ENCODE data around the gene DDX20. TPM values are rescaled to one million over a fixed set of nuclear protein-coding genes. Genes with fewer than 3 reads are reported as not detected.

Gene DDX20
- 9.5 and 13.2 TPM in 2 replicates for total RNA-seq

- H3K4me3 ChIP-seq (ENCODE audit: low read depth, low read length): peak within 1 kb of the TSS; percentile 71
- FAIRE-seq: no peak
- TF ChIP-seq CTCF (IDR thresholded peaks at IDR 0.05; ENCODE audit: insufficient read depth, low read length, severe bottlenecking): peak; percentile 83
Observed at GRCh38 chr1:111755331-111756123, at the start of gene DDX20. TSS of gene DDX20 (plus strand) at chr1:111755901. CDS start at chr1:111755925, 24 bp downstream.

GRCh38 chr1:111706921-111707320, 48.8 kb upstream of the DDX20 start:
- FAIRE-seq (no peak), DNase-seq (ENCODE audit: low read depth) (no peak)
- Histone ChIP-seq H3K27me3 (ENCODE audit: control insufficient read depth, insufficient read depth, low read length) (no peaks in the 10 kb centered on the region), H3K36me3 (ENCODE audit: control insufficient read depth, insufficient read depth, low read length) (peaks cover 4% of the 10 kb centered on the region), H3K4me3 (ENCODE audit: low read depth, low read length) (no peak overlapping the region)
- no peak for TF ChIP-seq CTCF (IDR thresholded peaks at IDR 0.05; ENCODE audit: insufficient read depth, low read length, severe bottlenecking)

More at GRCh38 chr1:111755331-111756123, at the start of gene DDX20:
- Histone ChIP-seq H3K27me3 (ENCODE audit: control insufficient read depth, insufficient read depth, low read length) (no peaks in the 10 kb centered on the region), H3K36me3 (ENCODE audit: control insufficient read depth, insufficient read depth, low read length) (peaks cover 3% of the 10 kb centered on the region)
- peak; percentile 92 for DNase-seq (ENCODE audit: low read depth)

- Histone ChIP-seq H3K36me3 (ENCODE audit: control insufficient read depth, insufficient read depth, low read length) (peaks cover 4% of the 10 kb centered on the region), H3K4me3 (ENCODE audit: low read depth, low read length) (no peak overlapping the region), H3K27me3 (ENCODE audit: control insufficient read depth, insufficient read depth, low read length) (no peaks in the 10 kb centered on the region)
- no peak for TF ChIP-seq CTCF (IDR thresholded peaks at IDR 0.05; ENCODE audit: insufficient read depth, low read length, severe bottlenecking)
- DNase-seq (ENCODE audit: low read depth) (peak; percentile 39), FAIRE-seq (no peak)
Observed at GRCh38 chr1:111707906-111708305, 47.8 kb upstream of the DDX20 start.

- FAIRE-seq: no peak
- TF ChIP-seq CTCF (IDR thresholded peaks at IDR 0.05; ENCODE audit: insufficient read depth, low read length, severe bottlenecking): no peak
- DNase-seq (ENCODE audit: low read depth): no peak
- Histone ChIP-seq H3K27me3 (ENCODE audit: control insufficient read depth, insufficient read depth, low read length) (no peaks in the 10 kb centered on the region), H3K4me3 (ENCODE audit: low read depth, low read length) (no peak overlapping the region), H3K36me3 (ENCODE audit: control insufficient read depth, insufficient read depth, low read length) (peaks cover 4% of the 10 kb centered on the region)
Observed at GRCh38 chr1:111709986-111710385, 45.7 kb upstream of the DDX20 start.

- DNase-seq (ENCODE audit: low read depth): no peak
- Histone ChIP-seq H3K36me3 (ENCODE audit: control insufficient read depth, insufficient read depth, low read length) (no peaks in the 10 kb centered on the region), H3K27me3 (ENCODE audit: control insufficient read depth, insufficient read depth, low read length) (no peaks in the 10 kb centered on the region), H3K4me3 (ENCODE audit: low read depth, low read length) (no peak overlapping the region)
- no peak for TF ChIP-seq CTCF (IDR thresholded peaks at IDR 0.05; ENCODE audit: insufficient read depth, low read length, severe bottlenecking)
- no peak for FAIRE-seq
Observed at GRCh38 chr1:111716333-111716732, 39.4 kb upstream of the DDX20 start.

Measured in bronchial epithelial cell (primary cell).